GM12892 (cell line): ENCODE data around the gene CCT2.

Source experiments
- DNase-seq: peaks from one replicate; pipeline ENCODE4 v3.0.0; 2011; ENCODE audit not compliant: insufficient read length
- FAIRE-seq: peaks from 2 replicates; lab custom pipeline; 2011; peaks lifted over from hg19 to GRCh38; lab: Jason Lieb, UNC
- POLR2A ChIP-seq: IDR thresholded peaks from 2 replicates; pipeline ENCODE4 v1.6.1; 2011; ENCODE audit warnings: low read depth, low read length, control low read depth
- POLR2AphosphoS5 ChIP-seq: IDR thresholded peaks from 2 replicates; pipeline ENCODE4 v1.6.1; 2011; ENCODE audit warnings: low read depth, low read length, control low read depth
- TAF1 ChIP-seq: IDR thresholded peaks from 2 replicates; pipeline ENCODE4 v1.6.1; 2011; ENCODE audit warnings: low read depth, mild to moderate bottlenecking, control low read depth, low read length, borderline replicate concordance

CCT2 gene

GRCh38 chr12:69647178-69647577 is 61.9 kb downstream of the CCT2 start:
- FAIRE-seq = no peak
- DNase-seq = no peak
- TF ChIP-seq POLR2A (no peak), POLR2AphosphoS5 (no peak), TAF1 (no peak)

GRCh38 chr12:69648476-69648875 is 63.2 kb downstream of the CCT2 start:
- no peak for DNase-seq
- TF ChIP-seq TAF1 (no peak), POLR2AphosphoS5 (no peak), POLR2A (no peak)
- no peak for FAIRE-seq

GRCh38 chr12:69649529-69649928 is 64.3 kb downstream of the CCT2 start:
- FAIRE-seq (no peak), DNase-seq (no peak)
- TF ChIP-seq POLR2A (no peak), POLR2AphosphoS5 (no peak), TAF1 (no peak)
